PFSK-1 (cell line): ENCODE measurements around the gene GDF2.

Experiments used
- FOXP2 ChIP-seq: optimal IDR thresholded peaks from 2 replicates; pipeline ENCODE3; 2011; ENCODE audit warnings: borderline replicate concordance, control low read depth, inconsistent platforms; ENCODE audit not compliant: insufficient read depth; ENCODE audit errors: extremely low read length, extremely low read depth
- POLR2AphosphoS5 ChIP-seq: IDR thresholded peaks from 2 replicates; pipeline ENCODE4 v1.6.1; 2012; ENCODE audit warnings: low read depth, mild to moderate bottlenecking, control low read depth, low read length, moderate library complexity
- REST ChIP-seq, 2 experiments: IDR thresholded peaks; 2 replicates each; pipeline versions ENCODE4 v1.6.1 to v1.8.0; 2011 to 2012; ENCODE audit warnings: low read depth in 2 of 2, low read length in 2 of 2, control low read depth in 1 of 2, inconsistent platforms in 1 of 2, mild to moderate bottlenecking in 1 of 2, moderate library complexity in 1 of 2; ENCODE audit not compliant: insufficient read depth in 1 of 2
- SIN3A ChIP-seq: IDR thresholded peaks from 2 replicates; pipeline ENCODE4 v1.6.1; 2012; ENCODE audit warnings: mild to moderate bottlenecking, low read length, moderate library complexity, borderline replicate concordance; ENCODE audit not compliant: insufficient read depth
- TAF1 ChIP-seq: IDR thresholded peaks from 2 replicates; pipeline ENCODE4 v1.6.1; 2012; ENCODE audit warnings: low read length, control low read depth, borderline replicate concordance; ENCODE audit not compliant: insufficient read depth

The GDF2 gene

GRCh38 chr10:47297866-47298540, 24.3 kb upstream of the GDF2 start:
- no peak for TF ChIP-seq SIN3A
- TF ChIP-seq REST (IDR thresholded peaks at IDR 0.05; ENCODE audit: insufficient read depth in 1 of 2, low read depth in 2 of 2, low read length in 2 of 2), result no peak
- no peak for TF ChIP-seq POLR2AphosphoS5
- no peak for TF ChIP-seq TAF1
- no peak for TF ChIP-seq FOXP2

GRCh38 chr10:47298715-47299114, 23.5 kb upstream of the GDF2 start:
- no peak for TF ChIP-seq FOXP2
- no peak for TF ChIP-seq REST (IDR thresholded peaks at IDR 0.05; ENCODE audit: insufficient read depth in 1 of 2, low read depth in 2 of 2, low read length in 2 of 2)
- no peak for TF ChIP-seq TAF1
- TF ChIP-seq POLR2AphosphoS5, result no peak
- no peak for TF ChIP-seq SIN3A

GRCh38 chr10:47299611-47300428, 22.4 kb upstream of the GDF2 start, which contains the start of gene GDF10:
Gene GDF10, plus strand, starts transcription at chr10:47300197. Its CDS starts 455 bp downstream, at chr10:47300652.
- TF ChIP-seq SIN3A (no peak), FOXP2 (no peak), POLR2AphosphoS5 (no peak), REST (IDR thresholded peaks at IDR 0.05; ENCODE audit: insufficient read depth in 1 of 2, low read depth in 2 of 2, low read length in 2 of 2) (no peak), TAF1 (no peak)

GRCh38 chr10:47300429-47300931, 21.8 kb upstream of the GDF2 start:
- TF ChIP-seq POLR2AphosphoS5, result no peak

GRCh38 chr10:47301833-47302232, 20.4 kb upstream of the GDF2 start:
- TF ChIP-seq POLR2AphosphoS5 (no peak), REST (IDR thresholded peaks at IDR 0.05; ENCODE audit: insufficient read depth in 1 of 2, low read depth in 2 of 2, low read length in 2 of 2) (no peak), FOXP2 (no peak), SIN3A (no peak), TAF1 (no peak)
